SK-N-SH (cell line): ENCODE measurements around the gene RCAN2. TPM values are rescaled to one million over a fixed set of nuclear protein-coding genes. Genes with fewer than 3 reads are reported as not detected.

Experiments used
- CTCF ChIA-PET: fragments of 300-600, 350-600 bp; formaldehyde crosslinking; extraction: SDS; loops from one replicate; lab custom pipeline; 2021; lab: Yijun Ruan, JAX
- POLR2A ChIA-PET: fragments of 350-600 bp; sonication (Branson Sonifier 250); formaldehyde crosslinking; extraction: SDS; loops from one replicate; lab custom pipeline; 2020; ENCODE audit warnings: antibody characterized with exemption, inconsistent platforms; lab: Yijun Ruan, JAX
- DNase-seq: peaks from one replicate; pipeline ENCODE4 v3.0.0; 2012
- H2AFZ ChIP-seq: fragments of 200-600 bp; sonication (generic); 2 replicates; pipeline ENCODE4 v1.8.1; 2016; ENCODE audit warnings: antibody characterized with exemption, mild to moderate bottlenecking, low read depth
- H3F3A ChIP-seq: fragments of 200-600 bp; sonication (generic); replicated peaks from 2 replicates; pipeline ENCODE3; 2016; ENCODE audit warnings: antibody characterized with exemption, mild to moderate bottlenecking; ENCODE audit not compliant: insufficient read depth
- H3K27ac ChIP-seq, 2 experiments: fragments of 200-500 bp in 1 of 2; fragments of 200-600 bp in 1 of 2; sonication (Bioruptor generic) in 1 of 2; sonication (generic), shearing (Covaris generic) in 1 of 2; 2 replicates each; pipeline versions ENCODE4 v1.5.1 to v1.6.1; 2014 to 2016; ENCODE audit warnings: low read depth in 2 of 2, inconsistent platforms in 1 of 2, low read length in 1 of 2, mild to moderate bottlenecking in 1 of 2, mixed read lengths in 1 of 2
- H3K27me3 ChIP-seq: fragments of 200-600 bp; sonication (generic), shearing (Covaris generic); 2 replicates; pipeline ENCODE4 v1.6.1; 2016; ENCODE audit warnings: mixed run types; ENCODE audit not compliant: insufficient read depth
- H3K36me3 ChIP-seq, 2 experiments: fragments of 200-500 bp in 1 of 2; fragments of 200-600 bp in 1 of 2; sonication (Bioruptor generic) in 1 of 2; sonication (generic) in 1 of 2; replicated peaks in 1 of 2; 2 replicates each; pipeline versions ENCODE3 to v1.5.1; 2014 to 2016; ENCODE audit warnings: low read length in 1 of 2, mild to moderate bottlenecking in 1 of 2; ENCODE audit not compliant: insufficient read depth in 2 of 2, control insufficient read depth in 1 of 2
- H3K4me1 ChIP-seq, 2 experiments: fragments of 200-500 bp in 1 of 2; fragments of 200-600 bp in 1 of 2; sonication (Bioruptor generic) in 1 of 2; sonication (generic), shearing (Covaris generic) in 1 of 2; 2 replicates each; pipeline versions ENCODE4 v1.5.1 to v1.6.1; 2014 to 2016; ENCODE audit warnings: low read depth in 1 of 2, low read length in 1 of 2, mixed run types in 1 of 2; ENCODE audit not compliant: insufficient read depth in 2 of 2, control insufficient read depth in 1 of 2
- H3K4me2 ChIP-seq: fragments of 200-600 bp; sonication (generic), shearing (Covaris generic); 2 replicates; pipeline ENCODE4 v1.6.1; 2017; ENCODE audit warnings: mixed run types
- H3K4me3 ChIP-seq, 2 experiments: fragments of 200-500 bp in 1 of 2; fragments of 200-600 bp in 1 of 2; sonication (Bioruptor generic) in 1 of 2; sonication (generic), shearing (Covaris generic) in 1 of 2; 2 replicates each; pipeline versions ENCODE4 v1.5.1 to v1.8.1; 2014 to 2016; ENCODE audit warnings: low read depth in 2 of 2, inconsistent platforms in 1 of 2, low read length in 1 of 2, mild to moderate bottlenecking in 1 of 2, mixed read lengths in 1 of 2, moderate library complexity in 1 of 2
- H3K79me2 ChIP-seq: fragments of 200-600 bp; sonication (generic); 2 replicates; pipeline ENCODE4 v1.8.1; 2017; ENCODE audit warnings: mild to moderate bottlenecking; ENCODE audit not compliant: insufficient read depth
- H3K9ac ChIP-seq: fragments of 200-600 bp; sonication (generic); 2 replicates; pipeline ENCODE4 v1.6.1; 2017; ENCODE audit warnings: mixed run types
- H3K9me2 ChIP-seq: fragments of 200-600 bp; sonication (generic); 2 replicates; pipeline ENCODE4 v1.6.1; 2017; ENCODE audit warnings: mixed run types
- H3K9me3 ChIP-seq: fragments of 200-600 bp; sonication (generic); 2 replicates; pipeline ENCODE4 v1.6.1; 2017; ENCODE audit warnings: mixed run types, mild to moderate bottlenecking, moderate library complexity
- H4K20me1 ChIP-seq: fragments of 200-600 bp; sonication (generic); 2 replicates; pipeline ENCODE4 v1.6.1; 2017; ENCODE audit warnings: mild to moderate bottlenecking, mixed run types; ENCODE audit not compliant: insufficient read depth
- CHD2 ChIP-seq: fragments of 150-350 bp; IDR thresholded peaks from 2 replicates; pipeline ENCODE4 v1.6.1; 2018; ENCODE audit warnings: low read length; ENCODE audit not compliant: partially characterized antibody
- ELF1 ChIP-seq: IDR thresholded peaks from 2 replicates; pipeline ENCODE4 v1.4.0; 2012
- EP300 ChIP-seq, 2 experiments: IDR thresholded peaks; 2 replicates each; pipeline versions ENCODE4 v1.4.0 to v1.6.1; 2012; ENCODE audit warnings: borderline replicate concordance in 1 of 2, low read depth in 1 of 2, low read length in 1 of 2
- FOXJ3 ChIP-seq: sonication (generic); formaldehyde crosslinking; IDR thresholded peaks from 2 replicates; pipeline ENCODE4 v1.5.1; 2020; ENCODE audit warnings: mild to moderate bottlenecking, missing genetic modification reagents
- FOXM1 ChIP-seq: IDR thresholded peaks from 2 replicates; pipeline ENCODE4 v1.4.0; 2012; ENCODE audit warnings: low read depth, mild to moderate bottlenecking
- GATA2 ChIP-seq: sonication (generic); formaldehyde crosslinking; IDR thresholded peaks from 2 replicates; pipeline ENCODE4 v1.5.0; 2020; ENCODE audit warnings: mild to moderate bottlenecking, missing genetic modification reagents
- JUND ChIP-seq: IDR thresholded peaks from 2 replicates; pipeline ENCODE4 v1.4.0; 2012
- MXI1 ChIP-seq: IDR thresholded peaks from 2 replicates; pipeline ENCODE4 v1.6.1; 2012; ENCODE audit warnings: mild to moderate bottlenecking, low read depth, low read length, improper control_type of control experiment
- NRF1 ChIP-seq: IDR thresholded peaks from 2 replicates; pipeline ENCODE4 v1.6.1; 2012; ENCODE audit warnings: low read depth, mild to moderate bottlenecking, low read length
- RAD21 ChIP-seq: IDR thresholded peaks from 2 replicates; pipeline ENCODE4 v1.6.1; 2012; ENCODE audit warnings: mild to moderate bottlenecking, low read length
- RCOR1 ChIP-seq: fragments of 150-350 bp; IDR thresholded peaks from 2 replicates; pipeline ENCODE4 v1.6.1; 2017; ENCODE audit warnings: antibody characterized with exemption, low read length
- TAF1 ChIP-seq: IDR thresholded peaks from 2 replicates; pipeline ENCODE4 v1.6.1; 2012; ENCODE audit warnings: low read depth, mild to moderate bottlenecking, low read length, moderate library complexity, borderline replicate concordance
- TEAD4 ChIP-seq: IDR thresholded peaks from 2 replicates; pipeline ENCODE4 v1.4.0; 2012; ENCODE audit warnings: mild to moderate bottlenecking, borderline replicate concordance; ENCODE audit not compliant: insufficient read depth
- YY1 ChIP-seq: IDR thresholded peaks from 2 replicates; pipeline ENCODE4 v1.4.0; 2012; ENCODE audit warnings: low read depth, mild to moderate bottlenecking
- WGBS: methylation state at CpG from one replicate; pipeline ENCODE4 v1.1.6; 2017; ENCODE audit warnings: low lambda C conversion rate; 5-methylcytosine and 5-hydroxymethylcytosine counted together
- polyA plus RNA-seq, 3 experiments: library from polyadenylated mRNA; depleted of rRNA; stranded (reverse); fragments of >200 nt; gene quantifications; 2 replicates each; pipeline ENCODE4 v1.2.3, GENCODE V29; 2012
- TF ChIP-seq, protein P1 (sequence below): IDR thresholded peaks from 2 replicates; pipeline ENCODE4; 2012
- TF ChIP-seq, protein P2 (sequence below): IDR thresholded peaks from 2 replicates; pipeline ENCODE4 v1.4.0; 2012; ENCODE audit warnings: low read depth
- TF ChIP-seq, protein P3 (sequence below): IDR thresholded peaks from 2 replicates; pipeline ENCODE4 v1.6.1; 2012; ENCODE audit warnings: mild to moderate bottlenecking, low read depth, low read length, moderate library complexity
- TF ChIP-seq, protein P4 (sequence below): fragments of 150-350 bp; IDR thresholded peaks from 2 replicates; pipeline ENCODE4 v1.6.1; 2017; ENCODE audit warnings: antibody characterized with exemption, low read length, low read depth, borderline replicate concordance
- TF ChIP-seq, protein P5 (sequence below): IDR thresholded peaks from 2 replicates; pipeline ENCODE4 v1.4.0; 2012; ENCODE audit warnings: low read depth, borderline replicate concordance

RCAN2 gene
- polyA plus RNA-seq, 1 of the 3 experiments (the other 2 are of a cell fraction) = not detected

DNA sequence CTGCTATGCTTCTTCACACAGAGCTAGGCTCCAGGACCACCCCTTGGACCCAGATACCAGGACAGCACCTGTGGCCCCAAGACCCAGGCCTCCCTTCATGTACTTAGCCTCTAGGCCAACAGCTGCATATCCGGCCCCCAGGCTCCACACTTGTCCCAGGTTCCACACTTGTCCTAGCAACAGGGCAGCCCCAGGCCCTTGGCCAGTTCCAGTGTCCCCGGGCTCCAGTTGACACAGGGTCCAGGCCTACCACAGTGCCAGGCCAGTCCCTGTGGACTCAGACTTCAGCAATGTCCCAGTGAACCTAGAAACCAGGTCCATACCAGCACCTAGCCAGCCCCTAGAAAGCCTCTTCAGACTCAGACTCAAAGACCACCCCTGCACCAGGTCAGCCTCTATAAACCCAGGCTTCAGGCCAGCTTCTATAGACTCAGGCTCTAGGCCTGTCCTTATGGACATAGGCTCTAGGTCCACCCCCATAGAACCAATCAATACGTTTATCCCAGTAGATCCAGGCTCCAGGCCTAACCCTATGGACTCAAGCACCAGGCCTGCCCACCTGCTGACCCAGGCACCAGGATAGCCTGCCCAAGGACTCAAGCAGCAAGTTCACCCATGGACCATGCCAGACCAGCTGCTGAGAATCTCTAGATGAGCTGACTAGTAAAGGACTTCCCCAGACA is 46.3 kb downstream of the RCAN2 start:
- no peak overlapping the region for H3K9ac ChIP-seq
- no peaks in the 10 kb centered on the region for H3K79me2 ChIP-seq
- POLR2A ChIA-PET = no interaction called here
- H2AFZ ChIP-seq = no peak overlapping the region
- no peaks in the 10 kb centered on the region for H3F3A ChIP-seq
- no peaks in the 10 kb centered on the region; the same call in 1 of the 2 replicates for H3K9me3 ChIP-seq
- H3K4me1 ChIP-seq = no peaks in the 10 kb centered on the region
- DNase-seq = no peak
- H3K4me2 ChIP-seq = no peak overlapping the region
- CTCF ChIA-PET = no interaction called here
- no peaks in the 10 kb centered on the region; the same call in 1 of the 2 replicates for H3K9me2 ChIP-seq
- WGBS = 0% methylated on average over 1 of the region's 3 CpGs
- TF ChIP-seq, protein P1, sequence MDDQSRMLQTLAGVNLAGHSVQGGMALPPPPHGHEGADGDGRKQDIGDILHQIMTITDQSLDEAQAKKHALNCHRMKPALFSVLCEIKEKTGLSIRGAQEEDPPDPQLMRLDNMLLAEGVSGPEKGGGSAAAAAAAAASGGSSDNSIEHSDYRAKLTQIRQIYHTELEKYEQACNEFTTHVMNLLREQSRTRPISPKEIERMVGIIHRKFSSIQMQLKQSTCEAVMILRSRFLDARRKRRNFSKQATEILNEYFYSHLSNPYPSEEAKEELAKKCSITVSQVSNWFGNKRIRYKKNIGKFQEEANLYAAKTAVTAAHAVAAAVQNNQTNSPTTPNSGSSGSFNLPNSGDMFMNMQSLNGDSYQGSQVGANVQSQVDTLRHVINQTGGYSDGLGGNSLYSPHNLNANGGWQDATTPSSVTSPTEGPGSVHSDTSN = no peak
- TF ChIP-seq MXI1 (no peak), RAD21 (no peak), CHD2 (no peak), TAF1 (no peak), FOXM1 (no peak), TEAD4 (no peak), EP300 (IDR thresholded peaks at IDR 0.05; ENCODE audit: borderline replicate concordance in 1 of 2, low read depth in 1 of 2, low read length in 1 of 2) (no peak), RCOR1 (no peak), JUND (no peak), FOXJ3 (no peak), GATA2 (CRISPR knock-in tag) (no peak), ELF1 (no peak), NRF1 (no peak), YY1 (no peak)
- TF ChIP-seq, protein P2, sequence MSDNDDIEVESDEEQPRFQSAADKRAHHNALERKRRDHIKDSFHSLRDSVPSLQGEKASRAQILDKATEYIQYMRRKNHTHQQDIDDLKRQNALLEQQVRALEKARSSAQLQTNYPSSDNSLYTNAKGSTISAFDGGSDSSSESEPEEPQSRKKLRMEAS = no peak
- TF ChIP-seq, protein P3, sequence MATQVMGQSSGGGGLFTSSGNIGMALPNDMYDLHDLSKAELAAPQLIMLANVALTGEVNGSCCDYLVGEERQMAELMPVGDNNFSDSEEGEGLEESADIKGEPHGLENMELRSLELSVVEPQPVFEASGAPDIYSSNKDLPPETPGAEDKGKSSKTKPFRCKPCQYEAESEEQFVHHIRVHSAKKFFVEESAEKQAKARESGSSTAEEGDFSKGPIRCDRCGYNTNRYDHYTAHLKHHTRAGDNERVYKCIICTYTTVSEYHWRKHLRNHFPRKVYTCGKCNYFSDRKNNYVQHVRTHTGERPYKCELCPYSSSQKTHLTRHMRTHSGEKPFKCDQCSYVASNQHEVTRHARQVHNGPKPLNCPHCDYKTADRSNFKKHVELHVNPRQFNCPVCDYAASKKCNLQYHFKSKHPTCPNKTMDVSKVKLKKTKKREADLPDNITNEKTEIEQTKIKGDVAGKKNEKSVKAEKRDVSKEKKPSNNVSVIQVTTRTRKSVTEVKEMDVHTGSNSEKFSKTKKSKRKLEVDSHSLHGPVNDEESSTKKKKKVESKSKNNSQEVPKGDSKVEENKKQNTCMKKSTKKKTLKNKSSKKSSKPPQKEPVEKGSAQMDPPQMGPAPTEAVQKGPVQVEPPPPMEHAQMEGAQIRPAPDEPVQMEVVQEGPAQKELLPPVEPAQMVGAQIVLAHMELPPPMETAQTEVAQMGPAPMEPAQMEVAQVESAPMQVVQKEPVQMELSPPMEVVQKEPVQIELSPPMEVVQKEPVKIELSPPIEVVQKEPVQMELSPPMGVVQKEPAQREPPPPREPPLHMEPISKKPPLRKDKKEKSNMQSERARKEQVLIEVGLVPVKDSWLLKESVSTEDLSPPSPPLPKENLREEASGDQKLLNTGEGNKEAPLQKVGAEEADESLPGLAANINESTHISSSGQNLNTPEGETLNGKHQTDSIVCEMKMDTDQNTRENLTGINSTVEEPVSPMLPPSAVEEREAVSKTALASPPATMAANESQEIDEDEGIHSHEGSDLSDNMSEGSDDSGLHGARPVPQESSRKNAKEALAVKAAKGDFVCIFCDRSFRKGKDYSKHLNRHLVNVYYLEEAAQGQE = no peak
- TF ChIP-seq, protein P4, sequence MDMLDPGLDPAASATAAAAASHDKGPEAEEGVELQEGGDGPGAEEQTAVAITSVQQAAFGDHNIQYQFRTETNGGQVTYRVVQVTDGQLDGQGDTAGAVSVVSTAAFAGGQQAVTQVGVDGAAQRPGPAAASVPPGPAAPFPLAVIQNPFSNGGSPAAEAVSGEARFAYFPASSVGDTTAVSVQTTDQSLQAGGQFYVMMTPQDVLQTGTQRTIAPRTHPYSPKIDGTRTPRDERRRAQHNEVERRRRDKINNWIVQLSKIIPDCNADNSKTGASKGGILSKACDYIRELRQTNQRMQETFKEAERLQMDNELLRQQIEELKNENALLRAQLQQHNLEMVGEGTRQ = no peak
- TF ChIP-seq, protein P5, sequence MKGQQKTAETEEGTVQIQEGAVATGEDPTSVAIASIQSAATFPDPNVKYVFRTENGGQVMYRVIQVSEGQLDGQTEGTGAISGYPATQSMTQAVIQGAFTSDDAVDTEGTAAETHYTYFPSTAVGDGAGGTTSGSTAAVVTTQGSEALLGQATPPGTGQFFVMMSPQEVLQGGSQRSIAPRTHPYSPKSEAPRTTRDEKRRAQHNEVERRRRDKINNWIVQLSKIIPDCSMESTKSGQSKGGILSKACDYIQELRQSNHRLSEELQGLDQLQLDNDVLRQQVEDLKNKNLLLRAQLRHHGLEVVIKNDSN = no peak
- H3K36me3 ChIP-seq = no peaks in the 10 kb centered on the region
- H4K20me1 ChIP-seq = no peaks in the 10 kb centered on the region
- no peak overlapping the region for H3K27ac ChIP-seq
- no peak overlapping the region for H3K4me3 ChIP-seq
- H3K27me3 ChIP-seq = no peaks in the 10 kb centered on the region
